Activated T-helper 9 cell treated with anti-CD3 and anti-CD28 coated beads, Interleukin-2, amount 50 U/mL, for 16 hours (primary cell): ENCODE results near the gene NUP85.
A peak's percentile ranks its signal among the peaks of the same experiment; 100 is the strongest.
"Not testable (repeated sequence)": the region's sequence is repeated elsewhere in the genome, so short reads cannot be mapped to it uniquely, and the experiment has no call there.

ENCODE experiments used
- DNase-seq: peaks from one replicate; pipeline ENCODE4 v3.0.0-alpha.2; 2020; ENCODE audit warnings: low read depth

Gene NUP85, protein sequence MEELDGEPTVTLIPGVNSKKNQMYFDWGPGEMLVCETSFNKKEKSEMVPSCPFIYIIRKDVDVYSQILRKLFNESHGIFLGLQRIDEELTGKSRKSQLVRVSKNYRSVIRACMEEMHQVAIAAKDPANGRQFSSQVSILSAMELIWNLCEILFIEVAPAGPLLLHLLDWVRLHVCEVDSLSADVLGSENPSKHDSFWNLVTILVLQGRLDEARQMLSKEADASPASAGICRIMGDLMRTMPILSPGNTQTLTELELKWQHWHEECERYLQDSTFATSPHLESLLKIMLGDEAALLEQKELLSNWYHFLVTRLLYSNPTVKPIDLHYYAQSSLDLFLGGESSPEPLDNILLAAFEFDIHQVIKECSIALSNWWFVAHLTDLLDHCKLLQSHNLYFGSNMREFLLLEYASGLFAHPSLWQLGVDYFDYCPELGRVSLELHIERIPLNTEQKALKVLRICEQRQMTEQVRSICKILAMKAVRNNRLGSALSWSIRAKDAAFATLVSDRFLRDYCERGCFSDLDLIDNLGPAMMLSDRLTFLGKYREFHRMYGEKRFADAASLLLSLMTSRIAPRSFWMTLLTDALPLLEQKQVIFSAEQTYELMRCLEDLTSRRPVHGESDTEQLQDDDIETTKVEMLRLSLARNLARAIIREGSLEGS

GRCh38 chr17:75205037-75205792 is at the start of gene NUP85:
Gene NUP85, plus strand, starts transcription at chr17:75205679. Its CDS starts 83 bp downstream, at chr17:75205762.
- DNase-seq = peak; percentile 88

DNA sequence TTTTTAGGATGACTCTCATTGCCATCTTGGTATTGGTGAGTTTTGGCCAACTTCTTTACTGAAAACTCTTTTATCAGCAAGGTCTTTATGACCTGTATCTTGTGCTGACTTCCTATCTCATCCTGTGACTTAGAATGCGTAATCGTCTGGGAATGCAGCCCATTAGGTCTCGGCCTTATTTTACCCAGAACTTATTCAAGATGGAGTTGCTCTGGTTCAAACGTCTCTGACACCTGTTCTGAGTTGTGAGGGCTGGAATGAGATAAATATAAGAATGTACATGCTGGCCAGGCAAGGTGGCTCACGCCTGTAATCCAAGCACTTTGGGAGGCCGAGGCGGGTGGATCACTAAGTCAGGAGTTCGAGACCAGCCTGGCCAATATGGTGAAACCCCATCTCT is 47.0 kb upstream of the NUP85 start:
- DNase-seq = not testable (repeated sequence)

DNA sequence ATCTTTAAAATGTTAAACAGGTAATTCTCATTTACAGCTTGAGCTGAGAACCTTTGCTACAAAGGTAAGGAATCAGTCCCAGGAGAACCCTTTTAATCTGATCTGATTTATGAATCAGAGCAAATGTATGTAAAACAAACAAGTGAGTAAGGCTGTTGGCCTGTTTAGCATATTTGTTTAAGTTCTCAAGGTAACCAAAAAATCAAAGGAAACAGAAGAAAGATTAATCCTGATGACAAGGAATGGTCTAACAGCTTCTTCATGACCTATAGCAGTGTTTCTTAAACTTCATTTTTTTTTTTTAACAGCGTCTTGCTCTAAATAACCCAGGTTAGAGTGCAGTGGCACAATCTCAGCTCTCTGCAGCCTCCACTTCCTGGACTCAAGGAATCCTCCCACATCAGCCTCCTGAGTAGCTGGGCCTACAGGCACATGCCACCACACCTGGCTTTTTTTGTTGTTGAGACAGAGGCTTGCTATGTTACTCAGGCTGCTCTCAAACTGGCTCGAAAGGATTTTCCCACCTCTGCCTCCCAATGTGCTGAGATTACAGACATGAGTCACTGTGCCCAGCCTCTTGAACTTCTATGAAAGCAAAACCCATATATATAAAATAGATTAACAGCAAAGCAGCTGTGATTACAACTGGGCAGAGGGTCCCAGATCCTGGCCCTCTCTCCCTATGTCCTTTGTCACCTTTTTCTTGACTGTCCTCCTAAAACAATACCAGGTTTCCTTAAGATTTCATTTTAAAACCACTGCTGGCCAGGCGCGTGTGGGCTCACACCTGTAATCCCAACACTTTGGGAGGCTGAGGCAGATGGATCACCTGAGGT is 46.1 kb upstream of the NUP85 start:
- no peak for DNase-seq

DNA sequence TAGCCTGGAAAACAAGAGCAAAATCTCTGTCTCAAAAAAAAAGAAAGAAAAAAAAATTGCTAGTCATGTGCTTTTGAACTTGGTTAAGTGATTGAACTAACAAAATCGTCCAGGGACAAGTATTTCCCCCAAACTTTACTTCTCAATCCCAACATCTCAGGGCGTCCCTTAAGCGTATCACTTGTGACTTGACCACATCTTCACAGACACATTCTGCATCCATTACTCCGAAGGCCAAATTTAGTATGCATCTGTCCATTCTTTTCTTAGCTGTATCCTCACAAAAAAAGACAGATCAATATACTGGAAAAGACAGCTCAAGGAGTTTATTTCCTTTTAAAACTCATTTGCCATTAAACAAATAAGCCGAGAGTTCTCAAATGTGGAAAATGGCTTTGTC is 45.3 kb upstream of the NUP85 start:
- DNase-seq = no peak

- DNase-seq = no peak
Measured at GRCh38 chr17:75163074-75163473, 42.4 kb upstream of the NUP85 start.

DNA sequence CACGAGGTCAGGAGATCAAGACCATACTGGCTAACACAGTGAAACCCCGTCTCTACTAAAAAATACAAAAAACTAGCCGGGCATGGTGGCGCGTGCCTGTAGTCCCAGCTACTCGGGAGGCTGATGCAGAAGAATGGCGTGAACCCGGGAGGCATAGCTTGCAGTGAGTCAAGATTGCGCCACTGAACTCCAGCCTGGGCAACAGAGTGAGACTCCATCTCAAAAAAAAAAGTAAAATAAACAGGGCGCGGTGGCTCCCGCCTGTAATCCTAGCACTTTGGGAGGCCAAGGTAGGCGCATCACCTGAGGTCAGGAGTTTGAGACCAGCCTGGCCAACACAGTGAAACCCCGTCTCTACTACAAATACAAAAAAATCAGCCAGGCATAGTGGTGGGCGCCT is 40.9 kb upstream of the NUP85 start:
- DNase-seq = not testable (repeated sequence)

DNA sequence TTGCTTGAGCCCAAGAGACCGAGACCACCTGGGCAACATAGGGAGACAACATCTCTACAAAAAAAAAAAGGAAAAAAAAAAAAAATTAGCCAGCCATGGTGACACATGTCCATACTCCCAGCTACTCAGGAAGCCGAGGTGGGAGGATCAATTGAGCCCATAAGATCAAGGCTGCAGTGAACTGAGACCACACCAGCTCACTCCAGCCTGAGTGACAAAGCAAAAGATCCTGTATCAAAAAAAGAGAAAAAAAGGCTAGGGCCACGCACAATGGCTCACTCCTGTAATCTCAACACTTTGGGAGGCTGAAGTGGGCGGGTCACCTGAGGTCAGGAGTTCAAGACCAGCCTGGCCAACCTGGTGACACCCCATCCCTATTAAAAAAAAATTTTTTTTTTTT is 36.5 kb upstream of the NUP85 start:
- no peak for DNase-seq

GRCh38 chr17:75173526-75173925 is 32.0 kb upstream of the NUP85 start:
- no peak for DNase-seq

DNA sequence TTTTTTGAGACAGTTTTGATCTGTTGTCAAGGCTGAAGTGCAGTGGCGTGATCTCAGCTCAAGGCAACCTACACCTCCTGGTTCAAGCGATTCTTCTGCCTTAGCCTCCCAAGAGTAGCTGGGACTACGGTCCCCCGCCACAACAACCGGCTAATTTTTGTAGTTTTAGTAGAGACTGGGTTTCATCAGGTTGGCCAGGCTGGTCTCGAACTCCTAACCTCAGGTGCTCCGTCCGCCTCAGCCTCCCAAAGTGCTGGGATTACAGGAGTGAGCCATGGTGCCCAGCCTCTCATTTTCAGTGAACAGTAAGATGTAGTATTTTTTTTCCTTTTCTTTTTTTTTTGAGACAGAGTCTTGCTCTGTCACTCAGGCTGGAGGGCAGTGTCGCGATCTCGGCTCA is 30.5 kb upstream of the NUP85 start:
- no peak for DNase-seq

DNA sequence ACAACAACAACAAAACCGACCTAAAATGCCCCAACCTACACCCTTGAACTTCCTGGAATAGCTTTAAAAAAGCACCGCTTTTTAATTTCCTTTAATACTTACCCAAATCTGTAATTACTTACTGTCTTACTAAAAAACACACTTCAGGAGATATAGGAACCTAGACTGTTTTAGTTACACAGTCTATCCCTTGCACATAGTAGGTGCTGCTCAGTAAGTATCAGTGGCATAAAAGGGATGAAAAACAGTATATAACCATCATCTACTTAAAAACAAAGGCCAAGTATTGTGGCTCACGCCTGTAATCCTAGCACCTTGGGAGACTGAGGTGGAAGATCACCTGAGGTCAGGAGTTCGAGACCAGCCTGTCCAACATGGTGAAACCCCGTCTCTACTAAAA is 28.9 kb upstream of the NUP85 start:
- no peak for DNase-seq

GRCh38 chr17:75178453-75178852 is 27.0 kb upstream of the NUP85 start:
- no peak for DNase-seq

DNA sequence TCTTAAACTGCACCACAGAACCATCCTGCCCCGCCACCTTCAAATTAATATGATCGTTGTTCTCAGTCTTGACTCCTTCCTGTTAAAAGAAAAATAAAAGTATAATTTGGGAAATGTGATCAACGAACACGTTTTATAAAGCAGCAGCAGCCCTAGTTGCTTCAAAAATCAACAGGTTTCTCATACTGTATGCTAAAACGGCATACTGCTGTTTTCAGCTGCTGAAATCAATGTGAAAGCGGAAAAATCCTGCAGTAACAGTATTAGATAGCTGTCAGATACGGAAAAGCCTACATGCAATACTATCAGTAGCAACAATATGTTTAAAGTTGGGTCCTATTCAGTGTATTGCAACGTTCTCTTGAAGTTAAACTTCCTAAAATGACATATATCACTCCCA is 24.4 kb upstream of the NUP85 start:
- DNase-seq = no peak

- peak; percentile 30 for DNase-seq
Measured at GRCh38 chr17:75181608-75182318, 23.7 kb upstream of the NUP85 start.

DNA sequence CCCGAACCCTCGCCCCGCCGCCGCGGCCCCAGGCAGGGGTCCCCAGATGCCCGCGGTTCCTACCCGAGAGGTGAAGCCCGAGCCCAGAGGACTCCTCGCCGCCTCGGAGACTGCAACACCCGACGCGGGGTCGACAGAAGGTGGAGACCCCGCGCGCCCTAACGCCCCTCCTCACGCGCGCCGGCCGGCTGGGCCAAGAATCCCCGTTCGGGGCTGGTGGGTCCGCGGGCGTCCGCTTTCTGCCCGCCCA is 23.2 kb upstream of the NUP85 start:
- no peak for DNase-seq

DNA sequence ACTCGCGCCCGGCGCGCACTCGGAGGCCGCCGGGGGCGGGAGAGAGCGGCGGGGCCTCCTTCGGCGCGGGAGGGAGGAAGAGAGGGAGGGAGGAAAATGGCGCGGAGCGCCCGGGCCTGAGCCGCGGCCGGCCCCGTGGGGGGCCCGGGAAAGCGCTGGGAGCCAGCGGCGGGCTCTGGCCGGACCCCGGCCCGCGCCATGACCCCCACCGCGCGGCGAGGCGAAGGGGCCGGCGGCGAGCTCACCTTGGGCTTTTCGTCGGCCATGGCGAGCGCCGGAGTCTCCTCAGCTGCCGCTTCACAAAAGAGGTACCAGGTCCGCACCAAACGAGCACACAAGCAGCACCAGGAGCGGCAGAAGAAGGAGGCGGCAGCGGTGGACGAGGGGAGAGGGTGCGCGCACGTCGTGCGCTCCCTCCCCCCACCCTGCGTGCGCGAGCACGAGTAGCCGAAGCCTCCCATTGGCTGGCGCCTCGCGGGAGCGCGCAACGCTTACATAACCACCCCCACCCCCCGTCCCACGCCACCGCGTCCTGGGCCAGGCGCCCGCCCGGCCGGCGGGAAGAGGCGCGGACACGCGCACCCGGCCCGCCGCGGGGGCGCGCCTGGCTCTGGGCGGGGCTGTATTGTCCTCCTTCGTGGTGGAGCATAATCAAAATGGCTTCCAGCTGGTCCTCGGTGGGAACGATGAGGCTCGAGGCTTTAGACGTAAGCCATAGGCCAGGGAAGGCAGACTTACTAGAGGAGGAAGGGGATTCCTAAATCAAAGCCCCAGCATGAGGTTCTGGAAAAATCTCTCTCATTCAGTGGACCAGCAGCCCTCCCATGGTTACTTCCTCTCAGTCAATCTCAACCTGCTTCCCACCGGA is 22.7 kb upstream of the NUP85 start, which contains the start of gene SUMO2:
TSS of gene SUMO2 (minus strand) at position 391 of the 868 bp plus-strand sequence. CDS start at position 266, 125 bp downstream.
- peak; percentile 93 for DNase-seq

GRCh38 chr17:75183999-75184884 is 21.2 kb upstream of the NUP85 start:
- no peak for DNase-seq

- DNase-seq = no peak
Measured at GRCh38 chr17:75188614-75189013, 16.9 kb upstream of the NUP85 start.

- no peak for DNase-seq
Measured at GRCh38 chr17:75191584-75191983, 13.9 kb upstream of the NUP85 start.

DNA sequence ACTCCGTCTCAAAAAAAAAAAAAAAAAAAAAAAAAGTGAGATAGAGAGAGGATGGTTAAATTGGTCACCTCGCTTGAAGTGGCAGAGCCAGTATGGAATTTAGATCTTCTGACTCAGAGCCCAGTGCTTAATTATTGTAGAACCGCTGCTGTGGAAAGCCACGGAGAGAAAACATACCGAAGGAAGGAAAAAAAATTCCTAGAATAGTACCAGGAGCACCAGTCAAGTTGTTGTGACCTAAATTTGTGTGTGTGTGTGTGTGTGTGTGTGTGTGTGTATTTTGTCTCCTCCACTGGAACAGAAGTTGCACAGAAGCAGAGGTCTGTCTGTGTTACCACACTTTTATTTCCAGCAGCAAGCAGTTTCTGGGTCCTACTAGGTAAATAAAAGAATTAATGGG is 10.6 kb upstream of the NUP85 start:
- no peak for DNase-seq
